ENCODE data around the gene THUMPD3. TPM values are rescaled to one million over a fixed set of nuclear protein-coding genes. Genes with fewer than 3 reads are reported as not detected.

THUMPD3 gene
- total and polyA plus RNA-seq, 2 of the 13 experiments (the other 11 are each of a cell fraction or from before 2014, with no cell fraction given): 31.2 to 44.1 TPM

DNA sequence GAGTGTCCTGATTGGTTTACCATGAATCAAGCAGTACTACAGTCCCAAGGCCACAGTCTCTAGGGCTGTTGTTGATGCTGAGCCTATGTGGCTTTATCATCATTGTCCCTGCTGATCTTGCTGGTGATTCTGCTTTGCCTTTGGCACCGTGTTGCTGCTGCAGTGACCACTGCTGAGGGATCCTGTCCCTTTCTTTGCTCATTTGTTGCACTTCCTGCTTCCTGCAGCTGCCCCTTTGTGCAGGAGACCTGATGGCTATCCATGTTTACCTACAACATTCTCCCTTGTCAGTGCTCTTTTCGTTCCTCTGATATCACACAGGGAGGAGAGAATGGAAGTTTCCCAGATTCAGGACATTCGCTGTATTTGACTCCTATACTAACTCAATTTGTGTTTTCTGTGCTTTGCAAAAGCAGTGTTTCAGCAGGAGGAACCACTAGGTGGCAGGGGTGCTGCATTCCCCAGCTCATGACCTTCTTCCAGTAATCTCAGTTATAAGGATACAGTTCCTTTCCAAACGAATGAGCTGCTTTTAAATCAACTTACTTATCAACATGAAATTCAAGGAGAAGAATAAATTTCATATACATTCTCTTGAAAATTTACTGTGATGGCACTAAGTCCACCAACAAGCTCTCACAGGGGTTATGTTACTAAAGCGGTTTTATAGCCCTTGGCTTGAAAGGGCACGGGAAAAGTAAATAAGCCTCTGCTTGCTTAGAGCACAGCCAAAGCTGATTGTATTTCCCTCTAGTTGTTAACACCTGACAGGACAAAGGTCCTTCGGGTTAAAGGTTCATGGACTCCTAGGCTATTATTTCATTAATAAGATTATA lies 9.7 kb upstream of the THUMPD3 start (continued):
- TF ChIP-seq, protein P1, sequence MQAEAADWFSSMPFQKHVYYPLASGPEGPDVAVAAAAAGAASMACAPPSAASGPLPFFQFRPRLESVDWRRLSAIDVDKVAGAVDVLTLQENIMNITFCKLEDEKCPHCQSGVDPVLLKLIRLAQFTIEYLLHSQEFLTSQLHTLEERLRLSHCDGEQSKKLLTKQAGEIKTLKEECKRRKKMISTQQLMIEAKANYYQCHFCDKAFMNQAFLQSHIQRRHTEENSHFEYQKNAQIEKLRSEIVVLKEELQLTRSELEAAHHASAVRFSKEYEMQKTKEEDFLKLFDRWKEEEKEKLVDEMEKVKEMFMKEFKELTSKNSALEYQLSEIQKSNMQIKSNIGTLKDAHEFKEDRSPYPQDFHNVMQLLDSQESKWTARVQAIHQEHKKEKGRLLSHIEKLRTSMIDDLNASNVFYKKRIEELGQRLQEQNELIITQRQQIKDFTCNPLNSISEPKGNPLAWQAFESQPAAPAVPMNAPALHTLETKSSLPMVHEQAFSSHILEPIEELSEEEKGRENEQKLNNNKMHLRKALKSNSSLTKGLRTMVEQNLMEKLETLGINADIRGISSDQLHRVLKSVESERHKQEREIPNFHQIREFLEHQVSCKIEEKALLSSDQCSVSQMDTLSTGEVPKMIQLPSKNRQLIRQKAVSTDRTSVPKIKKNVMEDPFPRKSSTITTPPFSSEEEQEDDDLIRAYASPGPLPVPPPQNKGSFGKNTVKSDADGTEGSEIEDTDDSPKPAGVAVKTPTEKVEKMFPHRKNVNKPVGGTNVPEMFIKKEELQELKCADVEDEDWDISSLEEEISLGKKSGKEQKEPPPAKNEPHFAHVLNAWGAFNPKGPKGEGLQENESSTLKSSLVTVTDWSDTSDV (CRISPR knock-in tag; IDR thresholded peaks at IDR 0.05): no peak
- TF ChIP-seq ZFP37 (CRISPR knock-in tag; IDR thresholded peaks at IDR 0.05; ENCODE audit: borderline replicate concordance): no peak
- TF ChIP-seq ZNF17 (CRISPR knock-in tag; IDR thresholded peaks at IDR 0.05): no peak
- TF ChIP-seq, protein P2, sequence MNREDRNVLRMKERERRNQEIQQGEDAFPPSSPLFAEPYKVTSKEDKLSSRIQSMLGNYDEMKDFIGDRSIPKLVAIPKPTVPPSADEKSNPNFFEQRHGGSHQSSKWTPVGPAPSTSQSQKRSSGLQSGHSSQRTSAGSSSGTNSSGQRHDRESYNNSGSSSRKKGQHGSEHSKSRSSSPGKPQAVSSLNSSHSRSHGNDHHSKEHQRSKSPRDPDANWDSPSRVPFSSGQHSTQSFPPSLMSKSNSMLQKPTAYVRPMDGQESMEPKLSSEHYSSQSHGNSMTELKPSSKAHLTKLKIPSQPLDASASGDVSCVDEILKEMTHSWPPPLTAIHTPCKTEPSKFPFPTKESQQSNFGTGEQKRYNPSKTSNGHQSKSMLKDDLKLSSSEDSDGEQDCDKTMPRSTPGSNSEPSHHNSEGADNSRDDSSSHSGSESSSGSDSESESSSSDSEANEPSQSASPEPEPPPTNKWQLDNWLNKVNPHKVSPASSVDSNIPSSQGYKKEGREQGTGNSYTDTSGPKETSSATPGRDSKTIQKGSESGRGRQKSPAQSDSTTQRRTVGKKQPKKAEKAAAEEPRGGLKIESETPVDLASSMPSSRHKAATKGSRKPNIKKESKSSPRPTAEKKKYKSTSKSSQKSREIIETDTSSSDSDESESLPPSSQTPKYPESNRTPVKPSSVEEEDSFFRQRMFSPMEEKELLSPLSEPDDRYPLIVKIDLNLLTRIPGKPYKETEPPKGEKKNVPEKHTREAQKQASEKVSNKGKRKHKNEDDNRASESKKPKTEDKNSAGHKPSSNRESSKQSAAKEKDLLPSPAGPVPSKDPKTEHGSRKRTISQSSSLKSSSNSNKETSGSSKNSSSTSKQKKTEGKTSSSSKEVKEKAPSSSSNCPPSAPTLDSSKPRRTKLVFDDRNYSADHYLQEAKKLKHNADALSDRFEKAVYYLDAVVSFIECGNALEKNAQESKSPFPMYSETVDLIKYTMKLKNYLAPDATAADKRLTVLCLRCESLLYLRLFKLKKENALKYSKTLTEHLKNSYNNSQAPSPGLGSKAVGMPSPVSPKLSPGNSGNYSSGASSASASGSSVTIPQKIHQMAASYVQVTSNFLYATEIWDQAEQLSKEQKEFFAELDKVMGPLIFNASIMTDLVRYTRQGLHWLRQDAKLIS (CRISPR knock-in tag; IDR thresholded peaks at IDR 0.05): no peak
- TF ChIP-seq, protein P3, sequence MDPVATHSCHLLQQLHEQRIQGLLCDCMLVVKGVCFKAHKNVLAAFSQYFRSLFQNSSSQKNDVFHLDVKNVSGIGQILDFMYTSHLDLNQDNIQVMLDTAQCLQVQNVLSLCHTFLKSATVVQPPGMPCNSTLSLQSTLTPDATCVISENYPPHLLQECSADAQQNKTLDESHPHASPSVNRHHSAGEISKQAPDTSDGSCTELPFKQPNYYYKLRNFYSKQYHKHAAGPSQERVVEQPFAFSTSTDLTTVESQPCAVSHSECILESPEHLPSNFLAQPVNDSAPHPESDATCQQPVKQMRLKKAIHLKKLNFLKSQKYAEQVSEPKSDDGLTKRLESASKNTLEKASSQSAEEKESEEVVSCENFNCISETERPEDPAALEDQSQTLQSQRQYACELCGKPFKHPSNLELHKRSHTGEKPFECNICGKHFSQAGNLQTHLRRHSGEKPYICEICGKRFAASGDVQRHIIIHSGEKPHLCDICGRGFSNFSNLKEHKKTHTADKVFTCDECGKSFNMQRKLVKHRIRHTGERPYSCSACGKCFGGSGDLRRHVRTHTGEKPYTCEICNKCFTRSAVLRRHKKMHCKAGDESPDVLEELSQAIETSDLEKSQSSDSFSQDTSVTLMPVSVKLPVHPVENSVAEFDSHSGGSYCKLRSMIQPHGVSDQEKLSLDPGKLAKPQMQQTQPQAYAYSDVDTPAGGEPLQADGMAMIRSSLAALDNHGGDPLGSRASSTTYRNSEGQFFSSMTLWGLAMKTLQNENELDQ (CRISPR knock-in tag; IDR thresholded peaks at IDR 0.05; ENCODE audit: borderline replicate concordance): no peak
- TF ChIP-seq MIER2 (CRISPR knock-in tag; IDR thresholded peaks at IDR 0.05): 0 out of 2 replicates have a peak, but pooled peaks have one; percentile 19
- TF ChIP-seq, protein P4, sequence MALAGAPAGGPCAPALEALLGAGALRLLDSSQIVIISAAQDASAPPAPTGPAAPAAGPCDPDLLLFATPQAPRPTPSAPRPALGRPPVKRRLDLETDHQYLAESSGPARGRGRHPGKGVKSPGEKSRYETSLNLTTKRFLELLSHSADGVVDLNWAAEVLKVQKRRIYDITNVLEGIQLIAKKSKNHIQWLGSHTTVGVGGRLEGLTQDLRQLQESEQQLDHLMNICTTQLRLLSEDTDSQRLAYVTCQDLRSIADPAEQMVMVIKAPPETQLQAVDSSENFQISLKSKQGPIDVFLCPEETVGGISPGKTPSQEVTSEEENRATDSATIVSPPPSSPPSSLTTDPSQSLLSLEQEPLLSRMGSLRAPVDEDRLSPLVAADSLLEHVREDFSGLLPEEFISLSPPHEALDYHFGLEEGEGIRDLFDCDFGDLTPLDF (CRISPR knock-in tag; IDR thresholded peaks at IDR 0.05): no peak
- no peak for TF ChIP-seq SMARCC2 (IDR thresholded peaks at IDR 0.05)
- peak; percentile 99 for TF ChIP-seq ZNF44 (CRISPR knock-in tag; IDR thresholded peaks at IDR 0.05)
- TF ChIP-seq PAWR (CRISPR knock-in tag; IDR thresholded peaks at IDR 0.05; ENCODE audit: borderline replicate concordance): no peak
- TF ChIP-seq ZNF253 (CRISPR knock-in tag; IDR thresholded peaks at IDR 0.05; ENCODE audit: borderline replicate concordance): no peak
- no peak for TF ChIP-seq CHD4 (IDR thresholded peaks at IDR 0.05; ENCODE audit: borderline replicate concordance, low read length)
- TF ChIP-seq, protein P5, sequence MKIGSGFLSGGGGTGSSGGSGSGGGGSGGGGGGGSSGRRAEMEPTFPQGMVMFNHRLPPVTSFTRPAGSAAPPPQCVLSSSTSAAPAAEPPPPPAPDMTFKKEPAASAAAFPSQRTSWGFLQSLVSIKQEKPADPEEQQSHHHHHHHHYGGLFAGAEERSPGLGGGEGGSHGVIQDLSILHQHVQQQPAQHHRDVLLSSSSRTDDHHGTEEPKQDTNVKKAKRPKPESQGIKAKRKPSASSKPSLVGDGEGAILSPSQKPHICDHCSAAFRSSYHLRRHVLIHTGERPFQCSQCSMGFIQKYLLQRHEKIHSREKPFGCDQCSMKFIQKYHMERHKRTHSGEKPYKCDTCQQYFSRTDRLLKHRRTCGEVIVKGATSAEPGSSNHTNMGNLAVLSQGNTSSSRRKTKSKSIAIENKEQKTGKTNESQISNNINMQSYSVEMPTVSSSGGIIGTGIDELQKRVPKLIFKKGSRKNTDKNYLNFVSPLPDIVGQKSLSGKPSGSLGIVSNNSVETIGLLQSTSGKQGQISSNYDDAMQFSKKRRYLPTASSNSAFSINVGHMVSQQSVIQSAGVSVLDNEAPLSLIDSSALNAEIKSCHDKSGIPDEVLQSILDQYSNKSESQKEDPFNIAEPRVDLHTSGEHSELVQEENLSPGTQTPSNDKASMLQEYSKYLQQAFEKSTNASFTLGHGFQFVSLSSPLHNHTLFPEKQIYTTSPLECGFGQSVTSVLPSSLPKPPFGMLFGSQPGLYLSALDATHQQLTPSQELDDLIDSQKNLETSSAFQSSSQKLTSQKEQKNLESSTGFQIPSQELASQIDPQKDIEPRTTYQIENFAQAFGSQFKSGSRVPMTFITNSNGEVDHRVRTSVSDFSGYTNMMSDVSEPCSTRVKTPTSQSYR (CRISPR knock-in tag; IDR thresholded peaks at IDR 0.05; ENCODE audit: borderline replicate concordance): no peak
- peak; percentile 28; the same call in 1 of the 2 replicates for TF ChIP-seq ZFX (CRISPR knock-in tag; IDR thresholded peaks at IDR 0.05; ENCODE audit: low read depth)

All from HepG2 (cell line).